HEK293 (cell line): Measurements from ENCODE around the gene KCNB1.

ENCODE experiments used
- CTCF ChIA-PET: fragments of 350-600 bp; formaldehyde crosslinking; extraction: SDS; loops from one replicate; lab custom pipeline; 2021; ENCODE audit warnings: antibody characterized with exemption; lab: Yijun Ruan, JAX
- POLR2A ChIA-PET: fragments of 300-600 bp; formaldehyde crosslinking; extraction: SDS; loops from one replicate; lab custom pipeline; 2020; ENCODE audit warnings: antibody characterized with exemption, inconsistent platforms; lab: Yijun Ruan, JAX
- H3K27ac ChIP-seq: fragments of 200-500 bp; sonication (Bioruptor generic); 2 replicates; pipeline ENCODE4 v1.5.1; 2014; ENCODE audit warnings: low read depth, low read length, control low read depth, inconsistent platforms; ENCODE audit errors: extremely low read depth
- H3K36me3 ChIP-seq, 2 experiments: fragments of 200-500 bp in 1 of 2; sonication (Bioruptor generic) in 1 of 2; 1 replicate in 1 of 2; 2 replicates in 1 of 2; pipeline ENCODE4 v1.5.1; 2014 to 2017; ENCODE audit warnings: inconsistent platforms in 2 of 2, low read length in 2 of 2; ENCODE audit not compliant: control insufficient read depth in 2 of 2, insufficient read depth in 1 of 2
- H3K4me1 ChIP-seq: fragments of 200-500 bp; sonication (Bioruptor generic); 2 replicates; pipeline ENCODE4 v1.5.1; 2014; ENCODE audit warnings: mild to moderate bottlenecking, low read length, inconsistent platforms; ENCODE audit not compliant: control insufficient read depth, insufficient read depth
- H3K4me3 ChIP-seq: 2 replicates; pipeline ENCODE4 v1.5.1; 2011; ENCODE audit warnings: low read depth, mild to moderate bottlenecking, control low read depth, low read length, moderate library complexity
- H3K9me3 ChIP-seq: fragments of 200-500 bp; sonication (Bioruptor generic); 2 replicates; pipeline ENCODE4 v1.5.1; 2014; ENCODE audit warnings: low read depth, low read length, inconsistent platforms; ENCODE audit not compliant: control insufficient read depth, insufficient read depth
- BCL6B ChIP-seq: fragments of 450-650 bp; formaldehyde crosslinking; IDR thresholded peaks from 2 replicates; pipeline ENCODE4 v1.5.1; 2017; ENCODE audit warnings: missing biosample characterization, missing genetic modification characterization
- GLI4 ChIP-seq: fragments of 450-650 bp; formaldehyde crosslinking; IDR thresholded peaks from 2 replicates; pipeline ENCODE4 v1.5.1; 2016; ENCODE audit warnings: missing biosample characterization, missing genetic modification characterization
- GLIS1 ChIP-seq: fragments of 450-650 bp; formaldehyde crosslinking; IDR thresholded peaks from 2 replicates; pipeline ENCODE4 v1.5.1; 2016; ENCODE audit warnings: missing biosample characterization, missing genetic modification characterization
- HIC1 ChIP-seq: fragments of 450-650 bp; formaldehyde crosslinking; IDR thresholded peaks from 2 replicates; pipeline ENCODE4 v1.5.1; 2016; ENCODE audit warnings: missing biosample characterization, missing genetic modification characterization
- HOXD13 ChIP-seq: sonication (generic); formaldehyde crosslinking; IDR thresholded peaks from 2 replicates; pipeline ENCODE4 v1.8.0; 2022; ENCODE audit warnings: missing genetic modification reagents, borderline replicate concordance
- KLF10 ChIP-seq: fragments of 450-650 bp; IDR thresholded peaks from 2 replicates; pipeline ENCODE4 v1.5.1; 2018; ENCODE audit warnings: missing biosample characterization, mild to moderate bottlenecking, missing genetic modification characterization
- KLF8 ChIP-seq: fragments of 450-650 bp; formaldehyde crosslinking; IDR thresholded peaks from 2 replicates; pipeline ENCODE4 v1.5.1; 2016; ENCODE audit warnings: missing biosample characterization, missing genetic modification characterization
- TSHZ1 ChIP-seq: fragments of 450-650 bp; formaldehyde crosslinking; IDR thresholded peaks from 2 replicates; pipeline ENCODE4 v1.5.1; 2016; ENCODE audit warnings: missing biosample characterization, missing genetic modification characterization, borderline replicate concordance
- WT1 ChIP-seq: fragments of 450-650 bp; formaldehyde crosslinking; IDR thresholded peaks from 2 replicates; pipeline ENCODE4 v1.5.1; 2016; ENCODE audit warnings: missing biosample characterization, missing genetic modification characterization
- YY2 ChIP-seq: fragments of 450-650 bp; formaldehyde crosslinking; IDR thresholded peaks from 2 replicates; pipeline ENCODE4 v1.5.1; 2016; ENCODE audit warnings: missing biosample characterization, missing genetic modification characterization
- ZBTB17 ChIP-seq: fragments of 450-650 bp; formaldehyde crosslinking; IDR thresholded peaks from 2 replicates; pipeline ENCODE4 v1.5.1; 2016; ENCODE audit warnings: missing biosample characterization, missing genetic modification characterization
- ZFP3 ChIP-seq: fragments of 450-650 bp; formaldehyde crosslinking; IDR thresholded peaks from 2 replicates; pipeline ENCODE4 v1.5.1; 2016; ENCODE audit warnings: low read depth, missing biosample characterization, missing genetic modification characterization
- ZFP37 ChIP-seq: fragments of 450-650 bp; formaldehyde crosslinking; IDR thresholded peaks from 2 replicates; pipeline ENCODE4 v1.5.1; 2016; ENCODE audit warnings: missing biosample characterization, missing genetic modification characterization
- ZFP41 ChIP-seq: fragments of 450-650 bp; formaldehyde crosslinking; IDR thresholded peaks from 2 replicates; pipeline ENCODE4 v1.5.1; 2016; ENCODE audit warnings: missing biosample characterization, missing genetic modification characterization, borderline replicate concordance
- ZNF175 ChIP-seq: fragments of 450-650 bp; formaldehyde crosslinking; IDR thresholded peaks from 2 replicates; pipeline ENCODE4 v1.5.1; 2016; ENCODE audit warnings: missing biosample characterization, missing genetic modification characterization
- ZNF362 ChIP-seq: fragments of 450-650 bp; formaldehyde crosslinking; IDR thresholded peaks from 2 replicates; pipeline ENCODE4 v1.5.1; 2016; ENCODE audit warnings: missing biosample characterization, missing genetic modification characterization
- ZNF366 ChIP-seq: fragments of 450-650 bp; formaldehyde crosslinking; conservative IDR thresholded peaks from 2 replicates; pipeline ENCODE4 v1.5.1; 2016; ENCODE audit warnings: missing biosample characterization, missing genetic modification characterization
- ZNF501 ChIP-seq: fragments of 450-650 bp; formaldehyde crosslinking; IDR thresholded peaks from 2 replicates; pipeline ENCODE4 v1.5.1; 2016; ENCODE audit warnings: missing biosample characterization, missing genetic modification characterization
- ZNF558 ChIP-seq: fragments of 450-650 bp; formaldehyde crosslinking; IDR thresholded peaks from 2 replicates; pipeline ENCODE4 v1.5.1; 2016; ENCODE audit warnings: missing biosample characterization, missing genetic modification characterization
- ZNF623 ChIP-seq: fragments of 450-650 bp; formaldehyde crosslinking; IDR thresholded peaks from 2 replicates; pipeline ENCODE4 v1.5.1; 2016; ENCODE audit warnings: missing biosample characterization, missing genetic modification characterization
- ZNF785 ChIP-seq: fragments of 450-650 bp; formaldehyde crosslinking; IDR thresholded peaks from 2 replicates; pipeline ENCODE4 v1.5.1; 2016; ENCODE audit warnings: missing biosample characterization, missing genetic modification characterization
- ZNF843 ChIP-seq: fragments of 450-650 bp; formaldehyde crosslinking; IDR thresholded peaks from 2 replicates; pipeline ENCODE4 v1.5.1; 2016; ENCODE audit warnings: missing biosample characterization, missing genetic modification characterization

KCNB1 gene

GRCh38 chr20:49337357-49337756 lies 145.1 kb downstream of the KCNB1 start (continued):
- no peak for TF ChIP-seq HIC1
- TF ChIP-seq ZFP3 (tag by site-specific recombination): no peak
- TF ChIP-seq ZNF558 (tag by site-specific recombination): no peak

GRCh38 chr20:49336786-49337185 lies 145.7 kb downstream of the KCNB1 start:
- ChIA-PET CTCF (interaction anchor here (0.7 to 9.3 kb wide), 8 partner anchors 148 to 488 kb away, joined by 3 to 118 read pairs (median 4); partner anchors contain the start of gene KCNB1), POLR2A (no interaction called here)
- Histone ChIP-seq H3K27ac (no peak overlapping the region), H3K4me1 (no peaks in the 10 kb centered on the region), H3K9me3 (no peaks in the 10 kb centered on the region), H3K36me3 (no peaks in the 10 kb centered on the region), H3K4me3 (no peak overlapping the region)
- TF ChIP-seq ZNF623 (tag by site-specific recombination) (peak; percentile 96), BCL6B (tag by site-specific recombination) (no peak)

- Histone ChIP-seq H3K36me3 (no peaks in the 10 kb centered on the region), H3K4me1 (no peaks in the 10 kb centered on the region), H3K27ac (no peak overlapping the region), H3K4me3 (no peak overlapping the region), H3K9me3 (no peaks in the 10 kb centered on the region)
- ChIA-PET POLR2A (no interaction called here), CTCF (interaction anchor here (0.8 to 9.3 kb wide), 18 partner anchors 10 to 511 kb away, joined by 3 to 118 read pairs (median 7); partner anchors contain the start of gene KCNB1)
- no peak for TF ChIP-seq KLF10 (tag by site-specific recombination)
- no peak for TF ChIP-seq ZNF175 (tag by site-specific recombination)
- TF ChIP-seq ZFP37 (tag by site-specific recombination): no peak
- no peak for TF ChIP-seq KLF8 (tag by site-specific recombination)
- no peak for TF ChIP-seq ZNF501
- no peak for TF ChIP-seq GLIS1 (tag by site-specific recombination)
- no peak for TF ChIP-seq ZNF843 (tag by site-specific recombination)
- no peak for TF ChIP-seq ZNF785
- no peak for TF ChIP-seq YY2 (tag by site-specific recombination)
- TF ChIP-seq GLI4: no peak
Observed at GRCh38 chr20:49335476-49335875, 147.0 kb downstream of the KCNB1 start.

- Histone ChIP-seq H3K27ac (no peak overlapping the region), H3K4me3 (no peak overlapping the region), H3K9me3 (no peaks in the 10 kb centered on the region), H3K36me3 (no peaks in the 10 kb centered on the region), H3K4me1 (no peaks in the 10 kb centered on the region)
- POLR2A ChIA-PET: no interaction called here
- TF ChIP-seq HOXD13 (CRISPR knock-in tag): no peak
- TF ChIP-seq ZBTB17: peak; percentile 89
- TF ChIP-seq WT1 (tag by site-specific recombination): no peak
- TF ChIP-seq ZNF366 (tag by site-specific recombination): peak; percentile 98
- 0 out of 2 replicates have a peak, but pooled peaks have one; percentile 41 for TF ChIP-seq ZNF362 (tag by site-specific recombination)
- no peak for TF ChIP-seq TSHZ1
- no peak for TF ChIP-seq ZFP41 (tag by site-specific recombination)
- CTCF ChIA-PET: interaction anchor here (0.5 to 9.3 kb wide), 10 partner anchors 11 to 848 kb away, joined by 3 to 118 read pairs (median 6); partner anchors contain the start of gene KCNB1
Observed at GRCh38 chr20:49330701-49331615, 151.5 kb downstream of the KCNB1 start.
